LoVo (cell line): ENCODE results near the gene MUC5B.

ENCODE experiments used
- DNase-seq: peaks from one replicate; pipeline ENCODE4 v3.0.0-alpha.2; 2016; ENCODE audit warnings: low spot score

MUC5B gene

DNA sequence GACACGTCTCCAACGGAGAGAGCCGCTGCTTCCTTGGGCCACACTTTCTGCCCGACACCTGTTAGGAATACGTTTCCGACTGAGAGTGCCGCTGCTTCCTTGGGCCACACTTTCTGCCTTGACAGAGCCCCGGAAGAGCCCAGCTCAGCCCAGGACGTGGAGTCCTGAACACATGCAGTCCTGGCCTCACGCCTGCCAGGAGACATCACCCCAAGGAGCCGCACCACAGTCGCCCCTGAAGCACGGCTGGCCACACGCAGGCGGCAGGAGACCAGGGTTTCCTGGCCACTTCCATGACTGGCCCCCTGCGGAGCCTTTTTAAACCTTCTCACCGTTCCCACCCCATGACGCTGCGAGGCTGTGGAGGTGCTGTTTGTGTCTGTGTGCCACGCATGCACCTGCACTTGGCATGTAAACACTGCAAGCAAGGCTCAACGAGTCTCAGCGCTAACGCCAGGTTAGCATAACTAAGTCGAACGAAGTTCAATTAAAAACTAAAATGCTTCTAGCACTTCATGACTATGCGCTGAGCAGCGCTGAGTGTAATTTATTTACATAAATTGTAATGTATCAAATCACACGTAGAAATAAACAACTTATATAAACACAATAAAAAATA, 77.8 kb downstream of the MUC5B start:
- no peak for DNase-seq

DNA sequence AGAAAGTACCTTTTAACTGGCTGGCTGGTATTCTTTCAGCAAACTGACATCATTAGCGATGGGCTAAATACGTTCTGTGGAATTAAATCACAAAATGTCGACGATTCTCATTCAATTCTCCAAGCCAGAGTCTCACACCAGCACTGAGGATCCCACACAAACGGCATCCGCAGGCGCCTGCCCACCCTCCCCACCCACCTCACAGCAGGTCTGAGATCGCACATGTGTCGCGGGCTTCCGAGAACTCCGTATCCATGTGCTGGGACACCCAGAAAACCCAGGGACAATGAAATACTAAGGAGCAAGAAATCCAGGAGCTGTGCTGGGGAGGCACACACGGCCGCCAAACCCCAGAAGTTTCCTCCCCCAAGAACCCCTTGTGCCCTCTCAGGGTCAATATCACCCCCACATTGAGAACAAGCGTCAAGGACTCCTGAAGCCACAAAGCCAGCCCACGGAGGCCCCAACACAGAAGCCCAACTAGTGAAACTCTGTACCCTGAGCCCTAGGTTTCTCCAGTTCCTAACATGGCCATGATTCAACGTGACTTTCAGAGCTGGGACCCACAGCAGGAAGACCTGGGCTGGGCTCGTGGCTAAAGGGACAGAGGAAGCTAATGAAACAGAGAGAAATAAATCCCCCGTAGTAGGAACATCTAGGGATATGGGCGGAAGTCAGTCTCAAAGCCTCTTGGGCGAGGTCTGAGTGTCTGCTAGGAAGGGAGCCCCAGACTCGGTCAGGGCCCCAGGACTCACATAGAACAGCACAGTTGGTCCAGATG, 78.5 kb downstream of the MUC5B start:
- no peak for DNase-seq

DNA sequence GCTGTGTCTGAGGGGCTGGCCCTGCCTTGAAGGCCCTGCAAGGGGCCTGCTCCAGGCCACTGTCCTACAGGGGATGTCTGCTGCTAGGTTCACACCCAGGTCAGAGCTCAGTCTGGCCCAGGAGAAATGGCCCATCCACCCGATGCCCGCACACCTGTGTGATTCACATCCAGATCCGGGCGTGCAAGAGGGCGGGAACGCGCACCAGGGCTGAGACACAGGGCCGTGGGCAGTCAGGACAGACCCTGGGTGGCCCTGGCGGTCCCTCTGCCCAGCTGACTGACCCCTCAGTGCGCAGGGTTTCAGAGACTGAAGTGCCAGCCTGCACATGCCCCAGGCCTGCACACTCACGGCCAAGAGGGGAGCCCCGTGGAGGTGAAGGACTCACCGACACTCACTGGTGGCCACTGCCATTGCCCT, 79.2 kb downstream of the MUC5B start:
- DNase-seq = no peak

DNA sequence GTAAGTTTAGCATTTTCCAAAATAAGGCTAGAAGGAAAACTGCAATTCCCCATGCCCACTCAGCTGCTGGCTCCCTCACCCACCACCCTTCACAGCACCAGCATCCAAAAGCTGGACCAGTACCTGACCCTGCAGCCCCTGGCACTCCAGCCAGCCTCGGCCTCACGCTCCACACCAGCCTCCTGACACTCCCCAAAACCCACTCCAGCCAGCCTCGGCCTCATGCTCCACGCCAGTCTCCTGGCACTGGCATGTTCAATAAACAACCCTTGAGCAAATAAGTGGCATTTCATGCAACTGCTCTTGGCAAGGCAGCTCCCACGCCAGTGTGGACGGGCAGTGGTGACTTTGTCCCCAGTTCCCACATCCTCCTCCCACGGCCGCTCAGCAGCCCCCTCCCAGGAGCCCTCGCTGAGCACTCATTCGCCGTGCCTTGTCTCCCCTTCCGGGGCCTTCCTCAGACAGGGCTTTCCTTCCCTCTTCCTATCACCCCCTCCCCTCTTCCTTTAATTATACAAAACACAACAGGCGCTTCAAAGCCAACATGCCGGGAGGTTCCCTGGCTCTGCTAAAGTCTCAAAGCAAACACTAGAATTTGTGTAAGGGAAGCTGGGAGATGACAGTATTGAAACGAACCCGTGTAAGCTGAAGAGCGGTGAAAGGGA, 79.7 kb downstream of the MUC5B start:
- no peak for DNase-seq

DNA sequence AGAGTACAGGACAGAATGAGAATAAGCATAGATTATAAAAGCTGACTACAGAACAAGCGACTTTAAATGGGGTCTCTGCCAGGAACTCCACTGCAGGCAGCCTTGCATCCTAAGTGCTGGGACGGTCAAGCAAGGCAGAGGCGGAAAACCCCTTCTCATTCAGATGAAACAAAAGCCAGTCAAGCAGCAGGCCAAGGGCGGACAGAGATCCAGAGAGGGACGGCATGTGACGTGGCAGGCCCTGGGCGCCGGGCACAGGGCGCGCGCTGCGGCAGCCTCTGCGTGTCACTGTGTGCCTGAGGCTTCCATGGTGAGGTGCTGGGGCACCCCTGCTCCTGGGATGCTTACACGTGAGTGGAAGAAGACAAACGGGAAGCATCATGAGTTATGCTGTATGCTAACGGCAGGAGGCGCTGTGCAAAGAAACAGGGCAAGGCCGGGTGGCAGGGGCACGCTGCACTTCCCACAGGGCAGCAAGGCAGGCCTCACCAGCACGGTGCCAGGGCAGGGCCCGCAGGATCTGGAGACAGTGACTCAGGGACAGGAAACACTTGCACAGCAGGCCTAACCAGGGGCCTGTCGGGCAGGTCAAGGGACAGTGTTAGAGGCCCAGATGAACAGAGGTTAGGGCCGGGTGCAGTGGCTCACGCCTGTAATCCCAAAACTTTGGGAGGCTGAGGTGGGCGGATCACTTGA, 80.4 kb downstream of the MUC5B start:
- DNase-seq = no peak

DNA sequence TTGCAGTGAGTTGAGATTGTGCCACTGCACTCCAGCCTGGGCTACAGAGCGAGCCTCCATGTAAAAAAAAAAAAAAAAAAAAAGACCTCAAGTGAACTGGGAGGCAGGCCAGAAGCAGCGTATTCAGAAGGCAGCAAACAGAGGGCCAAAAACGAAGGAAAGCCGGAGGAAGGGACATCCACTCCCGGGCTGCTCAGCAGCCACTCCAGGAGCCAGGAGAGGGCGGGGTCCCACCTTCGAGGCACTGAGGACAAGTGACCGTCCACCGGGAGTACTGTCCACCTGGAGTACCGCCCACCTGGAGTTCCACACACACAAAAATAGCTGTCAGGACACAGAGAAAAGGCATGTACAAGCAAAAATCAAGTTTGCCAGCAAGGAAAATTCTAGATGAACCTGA, 81.1 kb downstream of the MUC5B start:
- no peak for DNase-seq

DNA sequence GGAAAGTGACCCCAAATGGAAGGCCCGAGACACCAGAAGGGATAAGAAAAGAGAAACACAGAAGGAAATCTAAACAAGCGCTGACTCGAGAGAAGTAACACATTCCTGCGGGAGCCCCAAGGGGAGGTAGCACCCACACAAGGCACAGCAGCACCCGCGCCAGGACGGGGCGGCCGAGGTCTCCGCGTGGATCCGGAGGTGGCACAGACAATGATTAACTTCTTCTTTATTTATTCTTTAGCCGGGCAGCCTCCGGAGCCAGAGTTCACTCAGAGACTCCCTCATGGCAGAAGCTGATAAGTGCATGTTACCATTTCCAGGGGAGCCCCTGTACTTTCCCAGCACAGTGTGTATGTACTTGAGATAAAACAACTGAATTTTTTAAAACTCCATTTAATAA, 81.5 kb downstream of the MUC5B start:
- no peak for DNase-seq

DNA sequence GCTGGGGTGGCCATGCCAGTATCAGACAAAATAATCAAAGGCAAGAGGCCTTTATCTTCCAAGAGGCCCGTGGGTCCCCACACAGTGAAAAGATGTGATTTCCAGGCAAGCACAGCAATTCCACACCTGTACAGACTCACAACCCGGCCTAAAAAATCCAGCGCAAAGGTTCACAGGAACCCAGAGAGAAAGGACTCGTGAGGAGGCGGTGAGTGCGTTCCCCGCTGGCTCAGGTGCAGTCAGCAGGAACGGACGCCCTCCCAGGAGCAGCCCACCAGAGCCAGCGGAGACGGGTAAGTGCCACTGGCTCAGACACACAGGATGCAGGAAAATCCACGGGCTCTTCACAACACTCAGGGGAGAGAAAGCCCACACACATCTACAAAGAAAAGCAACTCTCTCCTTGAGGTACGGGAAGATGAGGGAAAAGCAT, 82.2 kb downstream of the MUC5B start:
- DNase-seq = no peak

DNA sequence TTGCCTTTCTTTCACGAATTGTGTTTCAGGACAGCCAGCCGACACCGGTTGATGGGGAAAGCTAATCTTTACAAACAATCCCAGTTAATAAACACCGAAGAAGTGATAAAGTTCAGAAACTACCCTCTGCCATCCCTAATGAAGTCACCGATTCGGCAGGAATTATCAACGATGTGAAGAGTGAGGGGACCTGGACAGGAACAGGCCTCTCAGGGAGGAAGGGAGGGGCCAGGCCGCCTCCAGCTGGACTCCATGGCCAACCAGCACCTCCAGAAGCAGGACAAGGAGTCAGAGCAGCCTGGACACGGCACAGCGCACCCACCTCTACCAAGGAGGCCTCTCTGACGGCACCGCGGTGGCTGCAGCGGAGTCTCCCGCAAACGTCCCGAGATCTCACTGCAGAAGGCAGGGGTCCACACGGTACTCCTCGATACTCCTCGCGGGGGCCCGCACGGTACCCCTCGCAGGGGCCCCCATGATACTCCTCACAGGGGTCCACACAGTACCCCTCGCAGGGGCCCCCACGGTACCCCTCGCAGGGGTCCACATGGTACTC, 82.7 kb downstream of the MUC5B start:
- no peak for DNase-seq

DNA sequence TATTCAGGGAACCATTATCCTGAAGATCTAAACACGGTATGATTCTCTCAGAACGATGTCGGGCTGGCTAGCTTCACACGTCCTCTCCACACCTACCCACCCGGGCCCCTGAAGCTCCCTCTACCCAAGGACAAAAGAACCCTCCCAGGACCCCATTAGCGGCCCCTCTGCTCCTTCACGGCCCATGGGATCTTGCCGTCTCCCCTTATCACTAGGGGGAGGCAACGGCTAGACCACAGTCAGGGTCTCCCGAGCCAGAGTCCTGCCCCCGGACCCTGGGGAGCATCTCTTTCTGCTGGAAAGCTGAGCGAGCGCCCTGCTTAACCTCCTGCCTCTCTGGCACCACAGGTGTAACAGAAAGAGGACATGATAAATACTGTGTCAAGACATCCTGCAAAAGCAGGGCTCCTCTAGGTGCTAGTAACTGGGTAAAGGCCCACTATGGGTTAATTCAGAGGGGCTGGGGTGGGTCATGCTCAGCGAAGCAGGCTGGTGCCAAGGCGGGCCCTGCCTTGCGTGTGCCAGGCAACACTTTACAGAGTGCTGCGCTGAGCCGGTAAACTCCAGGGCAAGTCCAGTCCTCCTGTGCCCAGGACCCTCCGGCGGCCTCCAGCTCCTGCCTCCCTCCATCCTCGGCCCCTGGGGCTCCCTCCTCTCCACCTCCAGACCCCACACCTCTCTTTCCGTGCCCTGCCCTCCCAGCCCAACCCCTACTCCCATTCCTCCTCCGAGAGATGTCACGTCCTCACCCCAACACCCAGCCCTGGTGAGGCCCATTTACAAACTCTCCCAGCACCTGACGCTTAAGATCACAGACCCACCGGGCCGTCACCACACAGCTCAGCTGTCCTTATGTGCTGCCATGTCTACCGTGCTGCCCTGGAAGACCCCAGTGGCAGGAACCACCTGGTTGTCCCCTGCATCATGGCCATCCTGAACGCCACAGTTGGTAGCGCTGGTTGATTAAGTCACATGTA, 83.6 kb downstream of the MUC5B start:
- no peak for DNase-seq

DNA sequence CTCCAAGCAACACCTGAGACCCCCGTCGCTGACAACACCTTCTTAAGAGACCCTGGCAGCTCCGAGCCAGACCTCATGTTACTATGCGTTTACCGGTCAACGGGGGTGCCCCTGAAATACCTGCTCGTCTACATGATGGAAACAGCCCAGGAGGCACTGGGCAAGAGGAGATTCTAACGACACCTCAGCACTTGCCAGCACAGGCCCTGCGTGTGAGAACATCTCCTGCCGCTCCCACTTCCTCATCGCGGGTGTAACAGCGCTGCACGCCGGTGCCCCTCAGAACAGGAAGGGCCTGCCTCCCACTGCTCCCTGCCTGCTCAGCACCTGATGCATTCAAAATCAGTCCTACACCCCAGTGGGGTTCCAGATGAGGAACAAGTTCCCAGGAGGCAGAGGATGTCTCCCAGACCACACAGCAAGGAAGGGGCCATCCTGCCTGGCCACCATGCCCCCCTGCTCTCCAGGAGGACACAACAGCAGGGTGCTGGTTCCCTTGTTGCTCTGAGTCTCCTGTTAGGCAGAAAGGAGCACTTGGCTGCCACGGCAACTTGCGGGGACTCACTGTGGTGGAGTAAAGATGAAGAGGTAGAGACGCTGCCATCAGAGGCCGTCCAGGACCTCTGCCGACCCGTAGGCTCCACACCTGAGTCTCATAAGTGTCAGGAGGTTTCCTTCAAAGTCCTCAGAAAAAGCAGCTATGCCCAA, 84.5 kb downstream of the MUC5B start:
- DNase-seq = no peak

DNA sequence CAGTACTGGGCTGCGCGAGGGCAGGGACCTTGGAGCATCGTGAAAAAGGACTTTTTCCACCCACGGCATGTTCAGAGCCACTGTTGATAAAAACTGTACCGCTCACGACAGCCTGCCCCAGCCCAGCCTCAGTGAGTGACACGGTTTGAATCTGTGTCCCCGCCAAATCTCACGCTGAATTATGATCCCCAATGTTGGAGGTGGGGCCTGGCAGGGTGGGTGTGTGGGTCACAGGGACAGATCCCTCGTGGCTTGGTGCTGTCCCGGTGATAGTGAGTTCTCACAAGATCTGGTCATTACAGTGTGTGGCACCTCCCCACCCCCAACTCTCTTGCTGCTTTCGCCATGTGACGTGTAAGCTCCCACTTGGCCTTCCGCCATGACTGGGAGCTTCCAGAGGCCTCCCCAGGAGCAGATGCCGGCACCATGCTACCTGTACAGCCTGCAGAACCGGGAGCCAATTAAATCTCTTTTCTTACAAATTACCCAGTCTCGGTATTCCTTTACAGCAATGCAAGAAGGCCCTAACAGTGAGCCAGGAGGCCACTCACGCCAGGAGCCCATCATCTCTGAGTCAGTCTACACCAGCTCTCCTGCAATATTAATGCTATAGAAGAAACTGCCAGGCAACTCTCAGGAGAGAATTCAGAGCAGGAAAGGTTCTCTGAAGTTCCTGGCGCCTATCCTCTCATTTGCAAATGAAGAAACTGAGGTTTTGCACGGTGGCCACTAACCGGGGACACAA, 85.3 kb downstream of the MUC5B start:
- DNase-seq = no peak

DNA sequence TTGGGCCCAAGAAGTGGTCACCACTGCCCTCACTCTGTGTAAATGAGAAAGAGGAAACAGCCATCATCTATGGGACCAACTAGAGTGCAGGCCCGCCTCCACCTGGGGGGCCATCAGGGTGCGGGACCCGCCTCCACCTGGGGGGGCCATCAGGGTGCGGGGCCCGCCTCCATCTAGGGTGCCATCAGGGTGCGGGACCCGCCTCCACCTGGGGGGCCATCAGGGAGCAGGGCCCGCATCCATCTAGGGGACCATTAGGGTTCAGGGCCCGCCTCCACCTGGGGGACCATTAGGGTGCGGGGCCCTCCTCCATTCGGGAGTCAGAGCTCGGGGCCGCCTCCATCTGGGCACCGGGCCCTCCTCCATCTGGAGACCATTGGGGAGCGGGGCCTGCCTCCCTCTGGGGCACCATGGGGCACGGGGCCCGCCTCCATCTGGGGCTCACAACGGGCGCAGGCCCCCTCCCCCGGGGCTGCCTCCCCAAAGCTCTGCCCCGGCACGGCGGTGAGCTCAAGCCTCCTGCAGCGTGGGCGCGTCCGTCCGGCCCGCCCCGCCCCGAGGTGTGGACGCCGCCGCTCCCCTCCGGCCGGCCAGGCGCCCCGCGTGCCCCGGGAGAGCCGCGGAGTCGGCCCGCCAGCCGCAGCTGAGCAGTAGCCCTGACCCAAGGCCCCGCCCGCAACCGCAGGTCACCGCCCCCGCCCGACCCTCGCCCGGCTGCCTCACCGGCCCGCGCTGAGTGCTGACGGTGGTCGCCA, 86.1 kb downstream of the MUC5B start:
- DNase-seq = no peak

DNA sequence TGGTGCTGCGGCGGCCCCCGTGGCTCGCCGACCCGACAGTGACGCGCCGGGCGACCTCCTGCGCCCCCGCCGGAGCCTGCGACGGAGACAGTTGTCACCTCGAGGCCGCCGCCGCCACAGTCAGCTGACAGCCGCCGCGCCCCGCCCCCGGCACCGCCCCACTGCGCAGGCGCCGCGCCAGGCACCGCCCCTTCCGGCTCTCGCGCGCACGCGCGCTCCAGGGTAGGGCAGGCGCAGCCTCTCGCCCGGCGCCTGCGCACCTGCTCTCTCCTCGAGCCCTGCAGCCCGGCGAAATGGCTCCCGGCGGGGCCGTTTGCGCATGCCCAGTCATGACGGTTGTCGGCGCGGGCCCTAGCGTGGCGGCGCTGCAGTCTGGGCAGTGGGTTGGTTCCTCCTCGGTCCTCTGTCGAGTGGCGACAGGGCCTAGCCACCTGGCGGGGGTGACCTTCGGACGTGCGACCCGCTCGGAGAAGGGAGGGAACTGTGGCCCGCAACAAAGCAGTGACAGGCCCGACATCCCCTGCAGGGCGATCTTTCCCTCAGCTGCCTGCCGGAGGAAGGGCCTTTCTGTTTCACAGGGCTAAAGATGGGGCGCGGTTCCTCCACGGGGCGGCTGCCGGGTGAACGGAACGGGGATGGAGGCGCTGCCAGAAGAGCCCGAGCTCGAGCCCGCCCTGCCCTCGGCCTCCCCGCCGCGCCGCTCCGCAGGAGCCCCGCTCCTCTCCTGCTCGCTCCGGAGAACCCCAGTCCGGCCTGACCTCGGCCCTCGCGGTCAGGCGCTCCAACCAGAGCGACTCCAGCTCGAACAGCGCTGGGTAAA, 86.8 kb downstream of the MUC5B start, which contains the start of gene TOLLIP:
Gene TOLLIP (minus strand): TSS at position 135 of the 820 bp plus-strand sequence. CDS start 134 bp downstream, at position 1.
- DNase-seq = peak; percentile 97

DNA sequence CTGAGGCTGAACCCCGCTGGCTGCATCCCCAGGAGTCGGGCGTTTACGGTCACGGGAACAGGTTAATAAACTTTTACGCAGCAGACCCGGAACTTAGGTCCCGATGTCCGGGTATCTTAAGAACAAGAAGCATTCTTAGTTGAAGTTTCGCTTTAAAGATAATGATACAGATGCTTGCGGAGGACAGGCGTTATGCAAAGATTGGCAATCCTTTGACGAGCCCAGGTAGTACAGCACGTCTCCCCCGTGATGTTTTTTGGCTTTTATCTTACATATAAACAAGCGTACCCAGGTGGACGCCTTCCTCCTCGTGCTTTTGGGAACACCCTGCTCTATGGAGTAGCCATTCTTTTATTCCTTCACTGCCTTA, 87.4 kb downstream of the MUC5B start:
- DNase-seq = peak; percentile 11

DNA sequence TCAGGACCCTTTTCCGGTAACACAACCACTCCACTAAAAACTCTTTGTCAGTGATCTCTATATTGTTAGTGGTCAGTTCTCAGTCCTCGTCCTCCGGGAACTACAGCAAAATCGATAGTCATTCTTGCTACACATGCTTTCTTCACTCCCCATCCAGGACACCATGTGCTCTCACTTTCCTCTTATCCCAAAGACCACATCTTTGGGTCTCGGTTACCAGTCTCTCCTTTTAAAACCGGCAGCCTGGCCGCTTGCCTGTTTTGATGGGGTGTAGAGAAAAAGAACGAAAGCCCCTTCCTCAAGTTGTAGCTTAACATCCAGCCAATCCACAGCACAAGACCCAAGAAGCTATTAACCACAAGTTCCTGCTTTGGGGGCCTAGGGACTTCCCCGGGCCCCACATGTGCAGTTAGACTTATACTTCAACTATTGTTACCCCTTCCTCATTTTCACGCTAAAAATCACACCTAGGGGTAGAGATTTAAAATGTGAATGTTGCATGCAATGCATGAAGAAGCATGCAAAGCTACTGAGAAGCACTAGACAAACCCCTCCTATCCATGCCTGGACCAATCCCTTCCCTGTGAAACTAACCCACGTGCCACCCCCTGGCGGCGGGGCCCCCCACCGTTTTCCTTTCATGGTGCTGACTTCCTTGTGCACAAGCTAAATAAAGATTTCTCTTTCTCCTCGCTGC, 88.1 kb downstream of the MUC5B start:
- DNase-seq = no peak
